Measurements from ENCODE around the gene TMEM185A.
"Not testable (repeated sequence)": the region's sequence is repeated elsewhere in the genome, so short reads cannot be mapped to it uniquely, and the experiment has no call there.

The TMEM185A gene

DNA sequence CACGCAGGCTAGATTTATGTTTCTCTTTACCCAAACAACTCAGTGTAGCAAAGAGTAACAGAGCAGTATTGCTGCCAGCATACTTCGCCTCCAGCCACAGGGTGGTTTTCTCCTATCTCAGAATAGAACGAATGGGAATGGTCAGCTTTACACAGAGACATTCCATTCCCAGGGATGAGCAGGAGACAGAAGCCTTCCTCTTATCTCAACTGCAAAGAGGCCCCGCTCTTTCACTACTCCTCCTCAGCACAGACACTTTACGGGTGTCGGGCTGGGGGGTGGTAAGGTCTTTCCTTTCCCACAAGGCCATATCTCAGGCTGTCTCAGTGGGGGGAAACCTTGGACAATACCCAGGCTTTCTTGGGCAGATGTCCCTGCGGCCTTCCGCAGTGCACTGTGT is 4.8 kb downstream of the TMEM185A start:
- not testable (repeated sequence) for DNase-seq (ENCODE audit: low read depth in 2 of 2)

DNA sequence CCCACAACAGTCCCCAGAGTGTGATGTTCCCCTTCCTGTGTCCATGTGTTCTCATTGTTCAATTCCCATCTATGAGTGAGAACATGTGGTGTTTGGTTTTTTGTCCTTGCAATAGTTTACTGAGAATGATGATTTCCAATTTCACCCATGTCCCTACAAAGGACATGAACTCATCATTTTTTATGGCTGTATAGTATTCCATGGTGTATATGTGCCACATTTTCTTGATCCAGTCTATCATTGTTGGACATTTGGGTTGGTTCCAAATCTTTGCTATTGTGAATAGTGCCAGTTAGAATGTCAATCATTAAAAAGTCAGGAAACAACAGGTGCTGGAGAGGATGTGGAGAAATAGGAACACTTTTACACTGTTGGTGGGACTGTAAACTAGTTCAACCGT is 11.9 kb downstream of the TMEM185A start:
- DNase-seq (ENCODE audit: low read depth in 2 of 2): not testable (repeated sequence)

DNA sequence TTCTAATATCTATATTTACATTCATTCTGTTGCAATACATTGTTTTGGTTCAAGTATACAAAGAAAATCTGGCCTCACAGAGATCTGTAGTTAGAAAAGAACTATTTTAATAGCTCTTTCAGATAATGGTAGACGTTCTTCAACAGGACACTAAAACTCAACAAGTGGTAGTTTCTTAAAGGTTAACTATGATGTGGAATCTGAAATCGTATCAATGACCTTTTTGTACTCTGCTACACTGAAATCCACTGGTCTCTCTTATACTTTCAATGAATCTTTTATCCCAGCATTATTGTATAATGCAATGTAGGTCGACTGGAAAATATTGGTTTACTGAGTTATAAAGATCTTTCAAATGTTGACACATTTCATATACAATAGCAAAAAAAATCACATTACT is 12.7 kb downstream of the TMEM185A start:
- DNase-seq (ENCODE audit: low read depth in 2 of 2): no peak

DNA sequence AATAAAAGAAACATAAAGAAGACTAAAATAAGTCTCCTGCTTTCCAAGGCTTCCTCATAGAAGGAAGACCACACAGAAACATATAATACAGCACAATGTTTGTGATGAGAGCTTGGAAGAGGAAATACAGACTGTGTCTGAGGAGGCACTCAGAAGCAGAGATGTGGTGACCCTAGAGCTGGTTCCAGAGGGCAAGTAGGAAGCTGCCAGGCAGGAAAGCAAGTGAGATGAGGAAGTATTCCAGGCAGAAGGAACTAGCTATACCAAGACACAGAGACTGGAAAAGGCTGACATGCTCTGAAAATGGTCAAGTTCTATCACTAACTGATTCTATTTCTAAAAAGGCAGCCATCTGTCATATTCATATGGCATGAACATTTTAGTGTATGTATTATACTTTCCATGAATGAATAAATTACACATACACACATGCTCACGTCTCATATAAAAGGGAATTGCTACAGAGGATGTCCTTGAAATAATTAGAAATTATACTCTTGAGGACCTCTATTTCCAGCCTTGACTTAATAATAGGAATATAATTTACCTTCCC is 19.9 kb downstream of the TMEM185A start:
- no peak for DNase-seq (ENCODE audit: low read depth in 2 of 2)

DNA sequence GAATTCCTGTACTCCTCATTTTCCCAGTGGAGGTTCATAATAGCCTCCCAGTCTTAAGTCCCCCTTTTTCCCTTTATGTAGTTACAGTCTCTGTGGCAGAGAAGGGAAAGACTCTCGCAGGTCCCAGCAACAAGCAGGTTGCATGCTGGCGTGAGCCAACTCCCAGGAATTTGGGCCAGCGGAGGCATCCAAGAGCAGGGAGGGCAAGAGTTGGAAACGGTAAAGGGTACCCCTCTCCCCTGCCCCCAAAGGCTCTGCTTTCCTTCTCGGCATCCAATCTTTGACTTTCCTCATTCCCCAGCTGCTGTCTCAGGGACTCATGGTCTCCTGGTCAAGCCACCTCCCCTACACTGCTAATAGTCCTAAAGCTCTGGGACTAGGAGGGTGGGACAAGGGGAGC is 21.1 kb downstream of the TMEM185A start:
- no peak for DNase-seq (ENCODE audit: low read depth in 2 of 2)

DNA sequence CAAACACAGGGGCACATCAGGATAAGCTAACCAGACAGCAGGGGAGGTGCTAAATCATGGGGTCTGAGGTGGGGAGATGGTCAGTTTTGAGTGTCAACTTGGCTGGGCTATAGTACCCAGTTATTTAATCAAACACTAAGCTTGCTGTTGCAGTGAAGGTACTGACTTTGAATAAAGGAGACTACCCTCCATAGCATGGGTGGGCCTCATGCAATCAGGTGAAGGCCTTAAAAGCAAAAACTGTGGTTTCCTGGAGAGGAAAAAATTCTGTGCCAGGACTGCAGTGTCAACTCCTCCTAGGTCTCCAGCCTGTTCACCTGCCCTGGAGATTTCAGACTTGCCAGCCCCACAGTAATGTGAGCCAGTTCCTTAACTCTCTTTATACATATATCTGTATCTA is 23.9 kb downstream of the TMEM185A start:
- no peak for DNase-seq (ENCODE audit: low read depth in 2 of 2)

DNA sequence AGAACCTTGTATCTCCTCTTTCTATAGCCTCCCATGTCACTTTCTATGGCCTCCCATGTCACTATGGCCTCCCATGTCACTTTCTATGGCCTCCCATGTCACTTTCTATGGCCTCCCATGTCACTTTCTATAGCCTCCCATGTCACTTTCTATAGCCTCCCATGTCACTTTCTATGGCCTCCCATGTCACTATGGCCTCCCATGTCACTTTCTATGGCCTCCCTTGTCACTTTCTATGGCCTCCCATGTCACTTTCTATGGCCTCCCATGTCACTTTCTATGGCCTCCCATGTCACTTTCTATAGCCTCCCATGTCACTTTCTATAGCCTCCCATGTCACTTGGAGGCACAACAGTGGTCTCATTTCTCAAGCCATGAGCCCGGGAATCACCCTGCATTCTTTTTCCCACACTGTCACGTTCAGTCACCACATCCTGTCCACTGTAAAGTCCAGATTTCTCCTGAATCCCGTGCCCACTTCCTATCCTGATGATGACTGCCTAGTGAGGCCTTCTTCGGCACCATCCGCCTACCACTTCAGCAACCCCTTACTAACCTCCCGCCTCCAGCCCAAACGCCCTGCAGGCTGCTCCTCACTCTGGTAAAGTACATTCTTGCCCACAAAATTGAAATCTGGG is 26.2 kb downstream of the TMEM185A start:
- not testable (repeated sequence) for DNase-seq (ENCODE audit: low read depth in 2 of 2)

DNA sequence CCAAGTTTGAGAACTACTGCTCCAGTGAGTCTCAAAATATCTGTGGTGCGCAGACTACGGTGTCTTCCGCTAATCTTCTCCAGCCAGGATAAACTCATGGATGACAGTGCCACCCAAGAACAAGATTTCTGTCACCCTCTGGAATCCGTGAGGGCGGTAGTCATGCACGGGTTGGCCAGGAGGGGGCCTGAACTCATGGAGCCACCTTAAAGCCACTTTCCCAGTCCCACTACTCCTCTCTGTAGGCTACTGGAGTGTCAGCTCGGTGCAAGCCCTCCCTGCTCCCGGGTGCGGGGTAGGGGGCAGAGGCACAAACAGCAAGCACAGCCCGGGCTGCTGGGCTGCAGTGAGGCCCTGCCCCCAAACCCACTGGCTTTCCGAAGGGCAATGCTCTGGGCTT is 33.0 kb downstream of the TMEM185A start:
- DNase-seq (ENCODE audit: low read depth in 2 of 2): not testable (repeated sequence)

DNA sequence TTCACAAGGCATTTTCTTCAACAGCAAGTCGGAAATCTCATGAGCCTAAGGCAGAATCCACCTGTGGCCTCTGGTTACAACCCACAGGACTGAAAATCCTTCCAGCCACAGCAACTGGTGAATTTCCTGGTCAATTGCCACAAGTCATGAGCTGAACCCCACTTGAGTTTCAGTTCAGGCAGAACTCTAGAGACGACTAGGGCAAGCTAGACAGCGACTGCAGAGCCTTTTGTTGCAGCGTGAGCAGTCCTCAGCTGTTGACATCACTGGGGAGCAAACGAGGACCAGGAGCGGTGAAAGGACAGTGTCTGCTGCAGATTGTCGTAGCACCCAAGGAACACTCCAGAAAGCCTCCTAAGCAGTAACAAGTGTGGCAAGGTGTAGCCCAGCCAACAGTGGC is 35.6 kb downstream of the TMEM185A start:
- not testable (repeated sequence) for DNase-seq (ENCODE audit: low read depth in 2 of 2)

DNA sequence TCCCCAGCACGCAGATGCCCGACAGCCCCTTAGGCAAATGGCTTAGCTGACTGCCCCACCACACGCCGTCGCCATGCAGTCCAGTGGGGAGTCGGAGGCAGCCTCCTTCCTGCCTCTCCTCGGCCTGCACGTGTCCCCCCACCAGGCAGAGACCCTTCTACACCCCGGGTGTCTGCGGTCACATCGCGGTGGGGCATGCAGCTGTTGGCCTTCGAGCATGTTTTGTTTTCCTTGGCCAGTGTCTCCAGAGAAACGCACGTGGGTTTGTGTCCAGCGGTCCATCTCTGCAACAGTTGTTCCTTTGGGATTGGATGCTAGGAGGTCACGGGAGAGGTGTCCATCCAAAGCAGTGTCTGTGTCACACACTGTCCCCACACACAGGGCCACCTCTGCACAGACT is 36.4 kb downstream of the TMEM185A start, which contains the start of gene HSFX2:
Gene HSFX2, minus strand, starts transcription at position 101 of the 400 bp plus-strand sequence. CDS start 614 bp downstream, outside the sequence.
- DNase-seq (ENCODE audit: low read depth in 2 of 2): not testable (repeated sequence)

DNA sequence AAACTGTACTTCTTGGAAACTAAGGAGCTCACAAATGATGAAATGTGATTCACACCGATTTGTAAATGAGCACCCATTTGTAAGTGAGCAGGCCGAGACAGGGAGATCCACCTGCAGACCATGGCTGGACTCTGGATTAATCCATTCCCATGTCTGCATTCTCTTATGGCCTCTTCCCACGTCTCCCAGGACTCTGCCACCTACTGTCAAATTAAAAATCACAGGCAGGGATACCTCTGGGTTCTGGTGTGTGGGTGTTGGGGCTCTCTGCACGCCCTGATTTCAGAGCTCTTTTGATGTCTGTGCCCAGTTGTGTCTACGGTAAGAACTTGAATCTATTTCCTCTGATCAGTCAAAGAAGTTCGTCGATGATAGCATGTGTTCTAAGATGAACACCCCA is 40.6 kb downstream of the TMEM185A start:
- DNase-seq (ENCODE audit: low read depth in 2 of 2): not testable (repeated sequence)

DNA sequence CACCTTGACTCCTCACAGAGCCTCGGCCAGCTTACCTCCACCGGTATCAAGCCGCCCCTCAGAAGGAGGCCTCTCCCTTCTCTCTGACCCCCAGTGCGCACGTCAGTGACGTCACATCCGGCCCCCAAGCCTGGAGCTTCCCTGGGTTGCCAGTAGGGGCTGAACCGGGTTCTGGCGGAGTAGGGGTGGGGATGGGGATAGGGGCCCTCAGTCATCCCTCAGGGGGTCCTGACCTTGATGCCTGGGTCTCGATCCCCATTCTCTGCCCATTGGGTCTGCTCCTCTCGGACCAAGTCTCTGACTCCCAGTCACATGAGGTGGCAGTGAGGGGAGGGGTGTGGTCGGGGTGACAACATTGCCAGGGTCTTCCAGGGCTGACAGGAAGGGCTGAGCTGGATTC is 44.2 kb downstream of the TMEM185A start, which contains the start of gene MAGEA9B:
Gene MAGEA9B, minus strand, starts transcription at position 101 of the 400 bp plus-strand sequence. CDS start 4,280 bp downstream, outside the sequence.
- not testable (repeated sequence) for DNase-seq (ENCODE audit: low read depth in 2 of 2)

DNA sequence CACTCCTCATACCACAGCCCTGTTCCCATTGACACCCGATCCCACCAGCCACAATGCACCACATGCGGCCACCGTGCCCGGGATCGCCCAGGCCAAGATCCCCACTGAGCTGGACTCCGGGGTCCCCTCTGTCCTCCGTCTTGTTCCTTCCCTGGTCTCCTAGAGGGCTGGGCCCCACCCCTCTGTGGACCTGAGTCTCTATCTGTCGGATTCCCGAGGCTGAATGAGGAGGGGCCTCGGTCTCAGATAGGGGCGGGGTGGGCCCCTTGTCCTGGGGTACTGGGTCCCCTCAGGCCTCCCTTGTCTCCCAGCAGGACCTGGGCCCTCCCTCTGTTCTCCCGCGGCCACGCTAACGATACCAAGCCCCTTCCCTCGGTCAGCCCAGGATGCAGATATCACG is 46.0 kb downstream of the TMEM185A start:
- DNase-seq (ENCODE audit: low read depth in 2 of 2): not testable (repeated sequence)

DNA sequence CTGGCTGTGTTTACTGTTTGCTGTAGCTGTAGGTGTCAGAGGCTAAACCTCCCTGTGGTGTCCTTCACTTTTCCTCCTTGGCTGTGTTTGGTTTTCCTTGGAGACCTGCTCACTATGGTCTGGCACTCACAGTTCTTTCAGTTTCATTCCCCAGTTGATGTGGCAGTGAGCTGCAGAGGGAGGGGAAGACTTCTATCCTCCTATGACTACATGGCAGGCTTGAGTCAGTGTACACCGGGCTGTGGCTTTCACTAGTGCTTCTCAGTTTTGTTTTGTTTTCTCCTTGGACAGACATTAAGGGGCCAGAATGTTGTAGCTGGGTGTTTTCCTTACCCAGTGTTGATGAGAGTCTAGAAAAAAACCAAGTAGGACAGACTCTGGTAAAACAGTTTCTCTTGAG is 58.1 kb downstream of the TMEM185A start:
- not testable (repeated sequence) for DNase-seq (ENCODE audit: low read depth in 2 of 2)

DNA sequence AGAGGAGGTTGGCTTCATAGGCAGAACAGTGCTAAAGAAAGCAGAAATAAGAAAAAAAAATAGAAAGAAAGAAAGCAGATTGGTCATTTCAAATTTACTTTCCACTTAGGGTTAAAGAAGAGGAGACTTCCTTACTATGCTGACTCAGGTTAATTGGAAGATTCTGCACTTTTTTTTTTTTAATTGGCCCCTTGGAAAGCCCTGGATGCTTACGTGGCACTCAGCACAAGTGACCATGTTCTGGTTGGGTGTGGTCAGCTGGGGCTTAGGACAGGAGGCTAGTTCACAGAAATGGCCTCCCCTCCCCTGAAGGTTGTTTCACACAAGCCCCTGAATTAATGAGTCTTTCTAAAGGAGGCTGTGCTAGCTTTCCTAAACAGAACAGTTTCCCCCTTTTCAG is 58.8 kb downstream of the TMEM185A start:
- no peak for DNase-seq (ENCODE audit: low read depth in 2 of 2)

DNA sequence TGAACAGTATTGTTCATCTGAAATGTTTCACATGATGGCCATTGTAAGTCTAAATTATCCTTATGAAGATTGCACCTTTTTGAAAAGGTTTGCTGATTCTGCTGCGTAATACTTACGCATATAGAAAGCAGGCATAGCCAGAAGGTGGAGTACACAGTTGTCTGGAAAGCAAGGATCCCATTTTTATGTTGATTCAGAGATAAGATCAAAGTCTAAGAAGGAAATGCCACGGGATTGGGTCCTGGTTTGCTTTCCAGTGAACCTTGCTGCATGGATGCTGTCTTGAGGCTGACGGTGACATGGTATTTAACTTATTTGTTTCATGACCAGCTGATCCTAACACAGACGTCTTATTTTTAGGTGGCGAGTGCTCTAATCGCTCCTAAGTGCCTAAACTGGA is 59.8 kb downstream of the TMEM185A start:
- DNase-seq (ENCODE audit: low read depth in 2 of 2): no peak

DNA sequence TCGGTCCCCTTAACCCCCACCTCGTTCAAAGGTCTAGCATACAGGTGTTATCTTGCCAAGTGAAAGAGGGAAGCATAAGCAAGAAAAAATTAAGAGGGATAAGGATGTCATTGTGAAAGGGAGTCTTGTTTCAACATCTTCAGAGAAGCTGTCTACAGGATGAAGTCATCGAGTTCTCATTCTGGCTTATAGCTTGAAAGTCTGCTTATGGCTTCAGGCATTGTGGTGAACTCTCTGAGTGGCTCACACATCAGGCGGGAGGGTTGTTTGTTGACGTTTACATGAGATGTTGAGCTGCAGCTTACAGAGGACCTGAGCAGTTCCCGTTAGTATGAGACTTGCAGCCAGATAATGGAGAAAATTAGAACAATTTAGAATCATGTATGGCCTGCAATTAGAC is 60.9 kb downstream of the TMEM185A start:
- no peak for DNase-seq (ENCODE audit: low read depth in 2 of 2)

DNA sequence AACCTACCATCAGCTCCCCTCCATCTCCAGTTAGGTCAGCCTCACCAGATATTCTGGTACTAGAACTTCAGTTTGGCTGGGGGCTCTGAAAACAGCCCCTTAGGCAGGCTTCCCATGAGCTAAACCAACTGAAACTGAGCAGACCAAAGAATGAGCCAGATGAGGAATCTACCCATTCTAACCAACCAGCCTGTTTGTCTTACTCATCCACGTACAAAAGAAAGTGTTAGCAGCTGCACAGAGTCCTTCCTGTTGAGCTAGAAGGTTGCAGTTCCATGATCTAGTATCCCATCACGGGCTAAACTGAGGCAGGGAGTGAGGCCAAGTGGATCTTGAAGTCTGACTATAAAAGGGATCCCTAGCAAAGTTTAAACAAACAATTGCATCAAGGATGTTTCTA is 61.8 kb downstream of the TMEM185A start:
- DNase-seq (ENCODE audit: low read depth in 2 of 2): no peak

DNA sequence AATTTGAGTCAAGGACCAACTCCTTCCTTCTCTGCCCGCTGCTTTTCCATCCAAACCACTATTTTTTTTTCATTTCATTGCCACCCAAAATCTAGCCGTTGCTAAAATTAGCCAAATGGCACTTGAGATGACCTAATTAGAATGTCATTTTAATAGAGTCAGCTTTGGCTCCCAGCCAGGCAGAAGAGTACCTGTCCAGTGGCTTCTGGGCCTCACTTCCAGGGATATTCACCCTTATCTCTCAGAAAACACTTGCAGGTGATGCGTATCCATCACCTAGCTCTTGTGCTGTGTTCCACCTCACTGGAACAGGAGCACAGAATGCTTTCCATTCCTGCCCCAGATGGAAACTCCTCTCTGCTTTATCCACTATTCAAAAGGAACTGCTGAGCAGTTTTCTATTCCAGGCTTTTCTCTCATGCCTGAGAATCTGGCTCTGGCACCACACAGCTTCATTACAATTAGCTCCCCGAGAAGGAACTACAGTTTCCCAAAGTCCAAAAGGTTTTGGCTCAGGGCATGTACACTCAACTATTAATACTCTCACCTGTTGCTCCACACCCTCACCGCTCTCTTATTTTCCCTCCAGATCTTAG is 62.8 kb downstream of the TMEM185A start:
- DNase-seq (ENCODE audit: low read depth in 2 of 2): no peak

DNA sequence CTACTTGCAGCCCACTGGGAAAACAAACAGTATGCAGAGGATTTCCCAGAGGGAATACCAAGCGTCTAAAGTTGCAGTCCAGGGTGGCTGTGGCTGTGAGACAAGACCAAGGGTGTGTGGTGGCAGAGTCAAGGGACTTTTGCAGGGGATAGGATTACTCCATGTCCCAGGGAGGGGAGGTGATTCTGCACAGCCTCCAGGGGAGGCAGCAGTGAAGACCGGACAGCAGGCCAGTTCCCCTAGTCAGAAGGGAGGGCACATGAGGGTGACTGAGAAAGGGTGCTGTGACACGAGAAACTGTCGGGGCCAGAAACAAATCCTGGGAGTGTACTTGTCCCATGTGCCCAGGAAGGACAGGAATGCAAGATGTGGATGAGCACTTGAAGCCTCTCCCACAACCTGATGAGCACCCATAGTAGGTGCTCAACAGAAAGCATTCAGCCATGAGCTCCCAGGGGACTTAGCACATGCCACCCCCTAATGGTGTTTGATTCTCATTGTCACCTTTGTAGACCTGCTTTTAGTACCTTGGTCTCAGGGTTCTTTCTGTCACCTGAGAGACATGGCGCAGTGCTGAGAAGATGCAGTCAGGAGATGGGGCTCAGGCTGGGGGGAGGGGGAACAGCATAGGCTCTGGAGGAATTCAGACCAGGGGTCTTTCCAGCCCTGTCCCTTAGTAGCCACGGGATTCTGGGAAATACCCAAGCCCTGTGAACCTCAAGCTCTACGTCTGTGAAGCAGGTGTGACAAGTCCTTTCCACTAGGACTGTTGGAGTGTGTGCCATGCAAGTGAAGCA is 63.8 kb downstream of the TMEM185A start:
- DNase-seq (ENCODE audit: low read depth in 2 of 2): no peak

DNA sequence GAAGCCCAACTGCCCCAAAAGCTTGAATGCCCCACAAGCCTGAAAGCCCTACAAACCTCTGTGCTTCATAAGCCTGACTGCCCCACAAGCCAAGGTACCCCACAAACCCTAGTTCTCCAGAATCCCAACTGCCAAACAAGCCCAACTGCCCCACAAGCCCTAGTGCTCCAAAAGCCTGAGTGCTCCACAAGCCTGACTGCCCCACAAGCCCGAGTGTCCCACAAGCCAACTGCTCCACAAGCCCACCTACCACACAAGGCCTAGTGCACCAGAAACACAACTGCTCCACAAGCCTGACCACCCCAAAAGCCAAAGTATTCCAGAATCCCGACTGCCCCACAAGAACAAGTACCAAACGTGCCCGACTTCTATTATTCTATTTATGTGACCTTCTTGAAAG is 68.2 kb downstream of the TMEM185A start:
- DNase-seq (ENCODE audit: low read depth in 2 of 2): no peak

DNA sequence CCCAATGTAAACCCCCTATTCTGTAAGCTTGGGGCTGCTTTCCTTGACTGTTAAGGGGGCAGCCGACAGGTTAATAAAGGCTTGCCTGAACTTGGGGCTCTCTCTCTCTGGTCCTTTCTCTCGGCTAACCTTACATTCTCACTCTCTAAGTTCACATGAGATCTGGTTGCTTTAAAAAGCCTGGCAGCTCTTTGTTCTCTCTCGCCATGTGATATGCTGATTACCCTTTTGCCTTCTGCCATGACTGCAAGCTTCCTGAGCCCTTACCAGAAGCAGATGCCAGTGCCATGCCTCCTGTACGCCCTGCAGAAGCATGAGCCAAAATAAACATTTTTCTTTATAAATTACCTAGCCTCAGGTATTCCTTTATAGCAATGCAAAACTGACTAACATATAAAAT is 76.3 kb downstream of the TMEM185A start:
- not testable (repeated sequence) for DNase-seq (ENCODE audit: low read depth in 2 of 2)

DNA sequence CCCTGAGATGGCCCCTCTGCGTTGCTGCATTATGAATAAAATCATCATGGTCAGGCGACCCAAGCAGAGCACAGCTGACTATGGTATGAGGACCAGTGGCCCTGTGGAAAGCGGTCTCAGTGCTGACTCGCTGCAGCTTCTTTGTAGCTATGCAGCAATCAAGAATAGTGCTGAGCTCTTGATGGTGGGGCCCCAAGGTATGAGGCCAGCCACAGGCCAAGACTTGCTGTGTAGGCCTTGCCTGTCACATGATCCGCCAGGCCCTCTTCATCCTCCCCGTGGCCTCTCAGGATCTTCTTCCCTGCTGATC is 79.7 kb downstream of the TMEM185A start:
- not testable (repeated sequence) for DNase-seq (ENCODE audit: low read depth in 2 of 2)

Measured in stimulated activated CD4-positive, alpha-beta T cell treated with anti-CD3 and anti-CD28 coated beads, Interleukin-4, amount 100 ng/mL, for 48 hours (primary cell).